DMS114 treated with DMSO at 0.1 percent for 48 hours (cell line): ENCODE measurements around the gene ICAM2.
"Not testable (repeated sequence)": the region's sequence is repeated elsewhere in the genome, so short reads cannot be mapped to it uniquely, and the experiment has no call there.

Source experiments
- DNase-seq: peaks from one replicate; lab custom pipeline; 2025; ENCODE audit not compliant: unreplicated experiment; lab: John Stamatoyannopoulos, UW

ICAM2 gene

GRCh38 chr17:64045176-64045575, 24.7 kb upstream of the ICAM2 start:
- no peak for DNase-seq

GRCh38 chr17:64042700-64043485, 22.5 kb upstream of the ICAM2 start:
- no peak for DNase-seq

GRCh38 chr17:64041912-64042311, 21.5 kb upstream of the ICAM2 start:
- DNase-seq = no peak

- DNase-seq = no peak
Observed at GRCh38 chr17:64040206-64040605, 19.8 kb upstream of the ICAM2 start.

- no peak for DNase-seq
Observed at GRCh38 chr17:64039106-64039400, 18.6 kb upstream of the ICAM2 start.

- DNase-seq = no peak
Observed at GRCh38 chr17:64038331-64039105, 18.1 kb upstream of the ICAM2 start.

- DNase-seq = no peak
Observed at GRCh38 chr17:64037802-64038201, 17.4 kb upstream of the ICAM2 start.

GRCh38 chr17:64037180-64037579, 16.7 kb upstream of the ICAM2 start:
- no peak for DNase-seq

GRCh38 chr17:64036198-64036922, 15.9 kb upstream of the ICAM2 start:
- no peak for DNase-seq

GRCh38 chr17:64032081-64032480, 11.6 kb upstream of the ICAM2 start:
- no peak for DNase-seq

- peak; percentile 18 for DNase-seq
Observed at GRCh38 chr17:64028874-64029464, 8.5 kb upstream of the ICAM2 start.

- DNase-seq = peak; percentile 55
Observed at GRCh38 chr17:64025732-64026294, 5.4 kb upstream of the ICAM2 start.

- no peak for DNase-seq
Observed at GRCh38 chr17:64024781-64025731, 4.6 kb upstream of the ICAM2 start.

- no peak for DNase-seq
Observed at GRCh38 chr17:64024215-64024654, 3.8 kb upstream of the ICAM2 start.

GRCh38 chr17:64022611-64023063, 2.2 kb upstream of the ICAM2 start:
- DNase-seq = no peak

GRCh38 chr17:64019551-64019961, 877 bp downstream of the ICAM2 start:
- DNase-seq = not testable (repeated sequence)

- DNase-seq = no peak
Observed at GRCh38 chr17:64017381-64017980, 3.0 kb downstream of the ICAM2 start.

- DNase-seq = no peak
Observed at GRCh38 chr17:64016974-64017373, 3.5 kb downstream of the ICAM2 start.

GRCh38 chr17:64016231-64016784, 4.1 kb downstream of the ICAM2 start:
- DNase-seq = no peak
